ENCODE data around the gene ATXN7.

ATXN7 gene

GRCh38 chr3:63920001-63920400, 56.3 kb downstream of the ATXN7 start:
- TF ChIP-seq CTCF (IDR thresholded peaks at IDR 0.05; ENCODE audit: insufficient read depth, low read length, missing control alignments): no peak
- ChIA-PET POLR2A (no interaction called here), CTCF (no interaction called here)

GRCh38 chr3:63921741-63922482, 58.2 kb downstream of the ATXN7 start:
- no peak for TF ChIP-seq CTCF (IDR thresholded peaks at IDR 0.05; ENCODE audit: insufficient read depth, low read length, missing control alignments)
- no peak overlapping the region for H3K4me3 ChIP-seq (ENCODE audit: low read depth, low read length)
- no peak for DNase-seq (ENCODE audit: low read depth, low spot score)
- CTCF ChIA-PET: no interaction called here
- POLR2A ChIA-PET: no interaction called here

More at GRCh38 chr3:63920001-63920400, 56.3 kb downstream of the ATXN7 start:
- H3K4me3 ChIP-seq (ENCODE audit: low read depth, low read length): no peak overlapping the region
- DNase-seq (ENCODE audit: low read depth, low spot score): no peak

GRCh38 chr3:63922491-63923199, 59.0 kb downstream of the ATXN7 start:
- DNase-seq (ENCODE audit: low read depth, low spot score): no peak
- CTCF ChIA-PET: no interaction called here

GRCh38 chr3:63926309-63926708, 62.6 kb downstream of the ATXN7 start:
- ChIA-PET CTCF (no interaction called here), POLR2A (no interaction called here)
- no peak for DNase-seq (ENCODE audit: low read depth, low spot score)
- no peak for TF ChIP-seq CTCF (IDR thresholded peaks at IDR 0.05; ENCODE audit: insufficient read depth, low read length, missing control alignments)
- H3K4me3 ChIP-seq (ENCODE audit: low read depth, low read length): no peak overlapping the region

More at GRCh38 chr3:63922491-63923199, 59.0 kb downstream of the ATXN7 start:
- POLR2A ChIA-PET: interaction anchor here (0.5 kb wide), 1 partner anchor 254 kb away, joined by 4 read pairs; no protein-coding TSS in a partner anchor
- no peak for TF ChIP-seq CTCF (IDR thresholded peaks at IDR 0.05; ENCODE audit: insufficient read depth, low read length, missing control alignments)
- no peak overlapping the region for H3K4me3 ChIP-seq (ENCODE audit: low read depth, low read length)

- ChIA-PET CTCF (interaction anchor here (0.6 to 1.0 kb wide), 4 partner anchors 33 to 91 kb away, joined by 3 to 4 read pairs (median 3); no protein-coding TSS in a partner anchor), POLR2A (interaction anchor here (1.0 kb wide), 1 partner anchor 16 kb away, joined by 4 read pairs; the partner anchor contains the start of gene SCAANT1)
- no peak for TF ChIP-seq CTCF (IDR thresholded peaks at IDR 0.05; ENCODE audit: insufficient read depth, low read length, missing control alignments)
- H3K4me3 ChIP-seq (ENCODE audit: low read depth, low read length): no peak overlapping the region
- DNase-seq (ENCODE audit: low read depth, low spot score): no peak
These were observed 64.0 kb downstream of the ATXN7 start for GRCh38 chr3:63927422-63928280.

Data from AG04449 (cell line).